AG04450 (cell line): Measurements from ENCODE around the gene RAI1. TPM values are rescaled to one million over a fixed set of nuclear protein-coding genes. Genes with fewer than 3 reads are reported as not detected.

ENCODE experiments used
- CTCF ChIA-PET: fragments of 300-600, 350-600 bp; formaldehyde crosslinking; extraction: SDS; loops from one replicate; lab custom pipeline; 2022; ENCODE audit warnings: antibody characterized with exemption, inconsistent platforms; lab: Charles Lee
- POLR2A ChIA-PET: fragments of 350-600 bp; formaldehyde crosslinking; extraction: SDS; loops from one replicate; lab custom pipeline; 2021; ENCODE audit warnings: antibody characterized with exemption, inconsistent platforms; lab: Yijun Ruan, JAX
- DNase-seq: peaks from one replicate; pipeline ENCODE4 v3.0.0-alpha.2; 2011; ENCODE audit warnings: low read depth, low spot score
- H3K27ac ChIP-seq: one replicate; pipeline ENCODE4 v1.5.1; 2012; ENCODE audit warnings: low read depth, low read length, control low read depth
- H3K27me3 ChIP-seq: one replicate; pipeline ENCODE4 v1.6.0; 2012; ENCODE audit warnings: low read length; ENCODE audit not compliant: control insufficient read depth, insufficient read depth
- H3K4me3 ChIP-seq: 2 replicates; pipeline ENCODE4 v1.5.1; 2011; ENCODE audit warnings: mild to moderate bottlenecking, low read depth, low read length, control low read depth
- H3K9me3 ChIP-seq: 2 replicates; pipeline ENCODE4 v1.5.1; 2012; ENCODE audit warnings: low read length; ENCODE audit not compliant: control insufficient read depth, insufficient read depth
- polyA plus RNA-seq: library from polyadenylated mRNA; depleted of rRNA; stranded (reverse); fragments of >200 nt; gene quantifications from 2 replicates; pipeline ENCODE4 v1.2.3, GENCODE V29; 2011
- TF ChIP-seq, protein P1 (sequence below): IDR thresholded peaks from 2 replicates; pipeline ENCODE4 v1.5.1; 2011; ENCODE audit warnings: low read depth, low read length, control low read depth, inconsistent platforms

RAI1 gene
- polyA plus RNA-seq, 1 experiment: 2.1 TPM

GRCh38 chr17:17832032-17832363 is 150.7 kb downstream of the RAI1 start:
- Histone ChIP-seq H3K9me3 (no peaks in the 10 kb centered on the region; the same call in 1 of the 2 replicates), H3K27me3 (no peaks in the 10 kb centered on the region), H3K4me3 (no peak overlapping the region), H3K27ac (no peak overlapping the region)
- ChIA-PET CTCF (no interaction called here), POLR2A (no interaction called here)
- TF ChIP-seq, protein P1, sequence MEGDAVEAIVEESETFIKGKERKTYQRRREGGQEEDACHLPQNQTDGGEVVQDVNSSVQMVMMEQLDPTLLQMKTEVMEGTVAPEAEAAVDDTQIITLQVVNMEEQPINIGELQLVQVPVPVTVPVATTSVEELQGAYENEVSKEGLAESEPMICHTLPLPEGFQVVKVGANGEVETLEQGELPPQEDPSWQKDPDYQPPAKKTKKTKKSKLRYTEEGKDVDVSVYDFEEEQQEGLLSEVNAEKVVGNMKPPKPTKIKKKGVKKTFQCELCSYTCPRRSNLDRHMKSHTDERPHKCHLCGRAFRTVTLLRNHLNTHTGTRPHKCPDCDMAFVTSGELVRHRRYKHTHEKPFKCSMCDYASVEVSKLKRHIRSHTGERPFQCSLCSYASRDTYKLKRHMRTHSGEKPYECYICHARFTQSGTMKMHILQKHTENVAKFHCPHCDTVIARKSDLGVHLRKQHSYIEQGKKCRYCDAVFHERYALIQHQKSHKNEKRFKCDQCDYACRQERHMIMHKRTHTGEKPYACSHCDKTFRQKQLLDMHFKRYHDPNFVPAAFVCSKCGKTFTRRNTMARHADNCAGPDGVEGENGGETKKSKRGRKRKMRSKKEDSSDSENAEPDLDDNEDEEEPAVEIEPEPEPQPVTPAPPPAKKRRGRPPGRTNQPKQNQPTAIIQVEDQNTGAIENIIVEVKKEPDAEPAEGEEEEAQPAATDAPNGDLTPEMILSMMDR: no peak
- DNase-seq: no peak

DNA sequence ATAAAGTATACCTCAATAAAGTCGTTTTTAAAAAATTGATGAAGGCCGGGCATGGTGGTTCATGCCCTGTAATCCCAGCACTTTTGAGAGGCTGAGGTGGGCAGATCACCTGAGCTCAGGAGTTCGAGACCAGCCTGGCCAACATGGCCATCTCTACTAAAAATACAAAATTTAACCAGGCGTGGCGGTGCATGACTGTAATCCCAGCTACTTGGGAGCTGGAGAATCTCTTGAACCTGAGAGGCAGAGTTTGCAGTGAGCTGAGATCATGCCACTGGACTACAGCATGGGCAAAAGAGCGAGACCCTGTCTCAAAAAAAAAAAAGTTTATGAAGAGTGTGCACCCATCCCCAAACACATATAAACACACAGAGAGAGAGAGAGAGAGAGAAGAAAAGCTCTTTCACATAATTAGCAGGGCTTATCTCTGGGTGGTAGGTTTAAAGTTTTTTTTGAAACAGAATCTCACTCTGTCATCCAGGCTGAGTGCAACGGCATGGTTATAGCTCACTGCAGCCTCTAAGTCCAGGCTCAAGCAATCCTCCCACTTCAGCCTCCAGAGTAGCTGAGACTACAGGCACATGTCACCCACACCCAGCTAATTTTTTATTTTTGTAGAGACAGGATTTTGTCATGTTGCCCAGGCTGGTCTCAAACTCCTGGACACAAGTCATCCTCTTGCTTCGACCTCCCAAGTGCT is 152.6 kb downstream of the RAI1 start:
- Histone ChIP-seq H3K4me3 (no peak overlapping the region), H3K27me3 (no peaks in the 10 kb centered on the region), H3K27ac (no peak overlapping the region), H3K9me3 (no peaks in the 10 kb centered on the region)
- POLR2A ChIA-PET: interaction anchor here (0.6 kb wide), 1 partner anchor 28 kb away, joined by 4 read pairs; no protein-coding TSS in a partner anchor
- DNase-seq: no peak
- TF ChIP-seq, protein P1: no peak
- CTCF ChIA-PET: no interaction called here

- ChIA-PET POLR2A (interaction anchor here (1.8 kb wide), 1 partner anchor 137 kb away, joined by 5 read pairs; the partner anchor contains the start of genes DRC3 and TOM1L2), CTCF (no interaction called here)
- TF ChIP-seq, protein P1: no peak
- Histone ChIP-seq H3K27ac (no peak overlapping the region), H3K4me3 (peak overlapping the region; percentile 92), H3K27me3 (no peaks in the 10 kb centered on the region), H3K9me3 (no peaks in the 10 kb centered on the region)
- no peak for DNase-seq
These were observed 153.7 kb downstream of the RAI1 start for GRCh38 chr17:17834974-17835373.

GRCh38 chr17:17835415-17836249 is 154.4 kb downstream of the RAI1 start:
- Histone ChIP-seq H3K9me3 (no peaks in the 10 kb centered on the region; the same call in 1 of the 2 replicates), H3K4me3 (peak overlapping the region; percentile 92), H3K27me3 (no peaks in the 10 kb centered on the region), H3K27ac (peak overlapping the region; percentile 88)
- ChIA-PET POLR2A (interaction anchor here (0.6 to 1.8 kb wide), 12 partner anchors 8 to 1533 kb away, joined by 3 to 9 read pairs (median 5); partner anchors contain the start of genes DRC3, TOM1L2 and UBB), CTCF (interaction anchor here (0.7 to 1.3 kb wide), 3 partner anchors 24 to 84 kb away, joined by 3 to 5 read pairs (median 3); no protein-coding TSS in a partner anchor)
- no peak for DNase-seq
- TF ChIP-seq, protein P1: no peak
